HEK293T (cell line): ENCODE results near the gene DNAJC5.

Experiments used
- CTCF ChIA-PET: fragments of 350-600 bp; formaldehyde crosslinking; extraction: SDS; loops from one replicate; lab custom pipeline; 2021; ENCODE audit warnings: antibody characterized with exemption, inconsistent platforms; lab: Yijun Ruan, JAX
- POLR2A ChIA-PET: fragments of 350-600 bp; formaldehyde crosslinking; extraction: SDS; loops from one replicate; lab custom pipeline; 2020; ENCODE audit warnings: antibody characterized with exemption, inconsistent platforms; lab: Yijun Ruan, JAX
- DNase-seq: peaks from one replicate; pipeline ENCODE4 v3.0.0; 2012; ENCODE audit warnings: mixed read lengths; ENCODE audit errors: extremely low spot score
- ARNT ChIP-seq: fragments of 450-650 bp; IDR thresholded peaks from 2 replicates; pipeline ENCODE4 v1.6.1; 2017; ENCODE audit warnings: mild to moderate bottlenecking
- BHLHE40 ChIP-seq: fragments of 450-650 bp; IDR thresholded peaks from 2 replicates; pipeline ENCODE4 v1.6.1; 2016; ENCODE audit warnings: mild to moderate bottlenecking, moderate library complexity, borderline replicate concordance
- CTBP1 ChIP-seq: fragments of 450-650 bp; IDR thresholded peaks from 2 replicates; pipeline ENCODE4 v1.6.1; 2016; ENCODE audit warnings: borderline replicate concordance
- ELF4 ChIP-seq: fragments of 450-650 bp; IDR thresholded peaks from 2 replicates; pipeline ENCODE4 v1.6.1; 2017; ENCODE audit warnings: antibody characterized with exemption
- FOXA1 ChIP-seq: fragments of 450-650 bp; IDR thresholded peaks from 2 replicates; pipeline ENCODE4 v1.6.1; 2016; ENCODE audit warnings: mild to moderate bottlenecking
- FOXK2 ChIP-seq: fragments of 450-650 bp; IDR thresholded peaks from 2 replicates; pipeline ENCODE4 v1.6.1; 2016; ENCODE audit warnings: mild to moderate bottlenecking
- FOXM1 ChIP-seq: fragments of 450-650 bp; IDR thresholded peaks from 2 replicates; pipeline ENCODE4 v1.6.1; 2017; ENCODE audit warnings: mild to moderate bottlenecking, borderline replicate concordance
- HDGF ChIP-seq: fragments of 450-650 bp; IDR thresholded peaks from 2 replicates; pipeline ENCODE4 v1.6.1; 2017; ENCODE audit warnings: antibody characterized with exemption, borderline replicate concordance
- L3MBTL2 ChIP-seq: fragments of 450-650 bp; conservative IDR thresholded peaks from 2 replicates; pipeline ENCODE4 v1.6.1; 2016; ENCODE audit warnings: mild to moderate bottlenecking
- LEF1 ChIP-seq: fragments of 450-650 bp; IDR thresholded peaks from 2 replicates; pipeline ENCODE4 v1.6.1; 2017; ENCODE audit warnings: mild to moderate bottlenecking, borderline replicate concordance
- NFRKB ChIP-seq: fragments of 450-650 bp; IDR thresholded peaks from 2 replicates; pipeline ENCODE4 v1.6.1; 2016; ENCODE audit warnings: mild to moderate bottlenecking, moderate library complexity
- SP1 ChIP-seq: fragments of 450-650 bp; IDR thresholded peaks from 2 replicates; pipeline ENCODE4 v1.6.1; 2017
- SUZ12 ChIP-seq: fragments of 450-650 bp; IDR thresholded peaks from 2 replicates; pipeline ENCODE4 v1.6.1; 2016; ENCODE audit warnings: mild to moderate bottlenecking
- TARDBP ChIP-seq: fragments of 450-650 bp; IDR thresholded peaks from 2 replicates; pipeline ENCODE4 v1.6.1; 2016
- ZNF384 ChIP-seq: fragments of 450-650 bp; IDR thresholded peaks from 2 replicates; pipeline ENCODE4 v1.6.1; 2016
- TF ChIP-seq, protein P1 (sequence below): fragments of 450-650 bp; IDR thresholded peaks from 2 replicates; pipeline ENCODE4 v1.6.1; 2016

DNAJC5 gene

DNA sequence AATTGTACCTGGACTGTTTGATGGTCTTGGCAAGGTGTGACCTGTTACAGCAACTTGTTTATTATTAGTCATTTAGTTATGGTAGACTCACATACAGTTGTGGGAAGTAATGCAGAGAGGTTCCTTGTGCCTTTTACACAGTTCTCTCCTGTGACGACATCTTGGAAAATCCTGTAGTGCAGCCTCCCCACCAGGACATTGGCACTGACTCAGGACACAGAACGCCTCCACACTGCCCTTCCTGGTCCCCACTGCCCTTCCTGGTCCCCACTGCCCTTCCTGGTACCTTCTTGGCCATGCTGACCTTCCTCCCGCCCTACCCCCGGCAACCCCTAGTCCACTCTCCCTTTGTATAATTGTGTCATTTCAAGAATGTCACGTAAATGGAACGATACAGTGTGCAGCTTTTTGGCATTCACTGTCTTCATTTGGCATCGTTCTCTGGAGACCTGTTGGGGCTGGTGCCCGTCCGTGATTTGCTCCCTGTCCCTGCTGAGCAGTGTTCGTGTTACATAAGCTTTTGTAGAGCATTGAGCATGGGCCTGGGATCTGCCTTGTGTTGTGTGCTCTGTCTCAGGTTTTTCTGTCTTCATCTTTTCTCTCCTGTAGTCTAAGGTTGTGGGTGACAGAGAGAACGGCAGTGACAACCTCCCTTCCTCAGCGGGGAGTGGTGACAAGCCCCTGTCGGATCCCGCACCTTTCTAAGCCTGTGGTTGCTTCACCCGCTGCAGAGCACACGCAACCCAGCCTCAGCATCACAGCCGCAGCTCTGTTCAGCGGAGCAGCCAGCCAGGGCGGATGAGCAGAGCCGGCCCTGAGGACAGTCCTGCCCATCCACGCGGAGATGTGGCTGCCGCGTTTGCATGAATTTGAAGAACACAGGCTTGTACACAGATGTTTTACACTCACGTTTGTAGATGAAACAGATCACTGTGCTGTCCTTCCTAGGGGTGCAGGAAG is 5.4 kb upstream of the DNAJC5 start:
- TF ChIP-seq SUZ12: no peak
- TF ChIP-seq NFRKB: no peak
- no peak for TF ChIP-seq L3MBTL2
- no peak for TF ChIP-seq HDGF
- ChIA-PET POLR2A (no interaction called here), CTCF (no interaction called here)
- DNase-seq: no peak

- CTCF ChIA-PET: no interaction called here
- POLR2A ChIA-PET: no interaction called here
- TF ChIP-seq FOXM1 (no peak), ELF4 (no peak), L3MBTL2 (no peak), FOXK2 (no peak), TARDBP (no peak), SUZ12 (no peak), FOXA1 (no peak), ARNT (no peak), HDGF (no peak), LEF1 (no peak), CTBP1 (no peak)
- TF ChIP-seq, protein P1, sequence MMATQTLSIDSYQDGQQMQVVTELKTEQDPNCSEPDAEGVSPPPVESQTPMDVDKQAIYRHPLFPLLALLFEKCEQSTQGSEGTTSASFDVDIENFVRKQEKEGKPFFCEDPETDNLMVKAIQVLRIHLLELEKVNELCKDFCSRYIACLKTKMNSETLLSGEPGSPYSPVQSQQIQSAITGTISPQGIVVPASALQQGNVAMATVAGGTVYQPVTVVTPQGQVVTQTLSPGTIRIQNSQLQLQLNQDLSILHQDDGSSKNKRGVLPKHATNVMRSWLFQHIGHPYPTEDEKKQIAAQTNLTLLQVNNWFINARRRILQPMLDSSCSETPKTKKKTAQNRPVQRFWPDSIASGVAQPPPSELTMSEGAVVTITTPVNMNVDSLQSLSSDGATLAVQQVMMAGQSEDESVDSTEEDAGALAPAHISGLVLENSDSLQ: no peak
- no peak for DNase-seq
These were observed 4.7 kb upstream of the DNAJC5 start for GRCh38 chr20:63890201-63890576.

DNA sequence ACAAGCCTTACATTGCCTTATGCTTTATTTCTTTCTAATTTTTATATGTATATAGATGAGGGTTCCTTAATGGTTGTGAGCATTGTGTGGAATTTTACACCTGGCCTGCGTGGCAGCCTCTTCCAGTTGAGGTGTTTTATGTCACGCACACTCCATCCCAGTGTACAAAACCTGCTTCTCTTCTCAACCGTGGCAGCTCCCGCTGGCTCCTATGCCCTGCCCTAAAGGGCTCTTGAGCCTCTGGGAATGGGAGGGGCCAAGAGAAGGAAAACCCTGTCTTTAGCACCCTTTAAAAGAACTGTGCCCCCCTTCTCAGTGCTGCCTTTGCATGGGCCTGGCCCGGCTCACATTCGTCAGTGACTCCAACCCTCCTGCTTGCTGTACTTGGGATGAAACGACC is 4.3 kb upstream of the DNAJC5 start:
- CTCF ChIA-PET: no interaction called here
- no peak for TF ChIP-seq FOXA1
- TF ChIP-seq NFRKB: no peak
- TF ChIP-seq ZNF384: no peak
- TF ChIP-seq, protein P1: no peak
- TF ChIP-seq ELF4: no peak
- TF ChIP-seq HDGF: no peak
- TF ChIP-seq FOXK2: no peak
- no peak for TF ChIP-seq L3MBTL2
- no peak for DNase-seq
- POLR2A ChIA-PET: interaction anchor here (1.4 to 1.5 kb wide), 2 partner anchors 24 to 66 kb away, joined by 3 read pairs; partner anchors contain the start of gene UCKL1

- POLR2A ChIA-PET: interaction anchor here (1.4 to 1.5 kb wide), 2 partner anchors 25 to 65 kb away, joined by 3 read pairs; partner anchors contain the start of gene UCKL1
- DNase-seq: no peak
- TF ChIP-seq ELF4 (no peak), SUZ12 (no peak), FOXA1 (no peak)
- CTCF ChIA-PET: no interaction called here
These were observed 3.6 kb upstream of the DNAJC5 start for GRCh38 chr20:63891061-63892002.

GRCh38 chr20:63892402-63892801 is 2.5 kb upstream of the DNAJC5 start:
- TF ChIP-seq BHLHE40 (no peak), CTBP1 (no peak), SUZ12 (no peak), NFRKB (no peak), ARNT (no peak), FOXA1 (no peak), ELF4 (no peak), TARDBP (no peak), HDGF (no peak), ZNF384 (no peak), SP1 (no peak)
- no peak for DNase-seq
- ChIA-PET CTCF (no interaction called here), POLR2A (interaction anchor here (0.5 kb wide), 1 partner anchor 28 kb away, joined by 3 read pairs; the partner anchor contains the start of gene TPD52L2)

GRCh38 chr20:63893999-63894357 is 948 bp upstream of the DNAJC5 start:
- no peak for DNase-seq
- POLR2A ChIA-PET: interaction anchor here (0.5 to 1.8 kb wide), 3 partner anchors 18 to 62 kb away, joined by 3 to 10 read pairs (median 3); partner anchors contain the start of genes TPD52L2 and UCKL1
- CTCF ChIA-PET: interaction anchor here (1.0 kb wide), 1 partner anchor 74 kb away, joined by 3 read pairs; no protein-coding TSS in a partner anchor
- TF ChIP-seq FOXM1 (no peak), HDGF (no peak), L3MBTL2 (no peak), ARNT (no peak), BHLHE40 (no peak), FOXK2 (no peak), TARDBP (no peak)
- TF ChIP-seq, protein P1: no peak
